Chondrocyte (in vitro differentiated cells): ENCODE measurements around the gene CTNNA2. TPM values are rescaled to one million over a fixed set of nuclear protein-coding genes. Genes with fewer than 3 reads are reported as not detected.

Source experiments
- DNase-seq: peaks from one replicate; pipeline ENCODE4 v3.0.0; 2021; ENCODE audit warnings: mixed read lengths, low spot score
- H3K27ac Mint-ChIP-seq: one replicate; pipeline ENCODE4 v1.8.0; 2021; ENCODE audit warnings: mild to moderate bottlenecking, moderate library complexity, mixed read lengths; ENCODE audit not compliant: unreplicated experiment
- H3K27me3 Mint-ChIP-seq: 2 replicates; pipeline ENCODE4 v1.8.0; 2021; ENCODE audit warnings: low read depth, mixed read lengths
- H3K36me3 Mint-ChIP-seq: 2 replicates; pipeline ENCODE4 v1.8.0; 2021; ENCODE audit warnings: low read depth, mixed read lengths
- H3K4me1 Mint-ChIP-seq: 2 replicates; pipeline ENCODE4 v1.8.0; 2021; ENCODE audit warnings: low read depth, mild to moderate bottlenecking, mixed read lengths
- H3K4me3 Mint-ChIP-seq: one replicate; pipeline ENCODE4 v1.8.0; 2021; ENCODE audit warnings: mild to moderate bottlenecking, moderate library complexity, mixed read lengths; ENCODE audit not compliant: unreplicated experiment
- H3K9me3 Mint-ChIP-seq: 2 replicates; pipeline ENCODE4 v1.8.0; 2021; ENCODE audit warnings: low read depth, mixed read lengths
- total RNA-seq: library from RNA; stranded (reverse); gene quantifications from 3 replicates; pipeline ENCODE4 v1.2.1, GENCODE V29; 2021
- TF ChIP-seq, protein P1 (sequence below): fragments of 200-600 bp; sonication (generic); IDR thresholded peaks from 2 replicates; pipeline ENCODE4 v1.5.0; 2021; ENCODE audit warnings: antibody characterized with exemption, mild to moderate bottlenecking, moderate library complexity

CTNNA2 gene
- total RNA-seq, 1 donor from 2014 or later, result not detected

DNA sequence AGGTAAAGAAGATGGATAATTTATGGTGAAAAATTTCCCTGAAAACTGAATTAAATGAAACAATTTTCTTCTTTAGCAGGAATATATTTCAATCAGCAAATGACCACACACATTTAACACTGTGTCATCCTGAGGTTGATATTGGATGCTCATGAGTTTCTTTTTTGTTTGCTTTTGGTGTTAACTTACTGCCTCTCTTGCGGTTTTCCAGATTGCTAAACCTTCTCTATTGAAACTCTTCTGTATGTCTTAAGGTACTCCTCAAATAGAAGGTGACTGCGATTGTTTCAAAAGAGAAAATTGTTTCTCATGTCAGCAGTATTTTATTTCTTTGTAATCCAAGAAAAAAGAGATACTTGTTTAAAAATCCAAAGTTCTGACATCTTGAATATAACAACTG is 692.6 kb downstream of the CTNNA2 start:
- Mint-ChIP-seq H3K4me3 (no peak overlapping the region), H3K27ac (no peak overlapping the region), H3K9me3 (peaks cover 19% of the 10 kb centered on the region), H3K36me3 (no peaks in the 10 kb centered on the region), H3K4me1 (no peaks in the 10 kb centered on the region), H3K27me3 (no peaks in the 10 kb centered on the region)
- no peak for DNase-seq
- TF ChIP-seq, protein P1, sequence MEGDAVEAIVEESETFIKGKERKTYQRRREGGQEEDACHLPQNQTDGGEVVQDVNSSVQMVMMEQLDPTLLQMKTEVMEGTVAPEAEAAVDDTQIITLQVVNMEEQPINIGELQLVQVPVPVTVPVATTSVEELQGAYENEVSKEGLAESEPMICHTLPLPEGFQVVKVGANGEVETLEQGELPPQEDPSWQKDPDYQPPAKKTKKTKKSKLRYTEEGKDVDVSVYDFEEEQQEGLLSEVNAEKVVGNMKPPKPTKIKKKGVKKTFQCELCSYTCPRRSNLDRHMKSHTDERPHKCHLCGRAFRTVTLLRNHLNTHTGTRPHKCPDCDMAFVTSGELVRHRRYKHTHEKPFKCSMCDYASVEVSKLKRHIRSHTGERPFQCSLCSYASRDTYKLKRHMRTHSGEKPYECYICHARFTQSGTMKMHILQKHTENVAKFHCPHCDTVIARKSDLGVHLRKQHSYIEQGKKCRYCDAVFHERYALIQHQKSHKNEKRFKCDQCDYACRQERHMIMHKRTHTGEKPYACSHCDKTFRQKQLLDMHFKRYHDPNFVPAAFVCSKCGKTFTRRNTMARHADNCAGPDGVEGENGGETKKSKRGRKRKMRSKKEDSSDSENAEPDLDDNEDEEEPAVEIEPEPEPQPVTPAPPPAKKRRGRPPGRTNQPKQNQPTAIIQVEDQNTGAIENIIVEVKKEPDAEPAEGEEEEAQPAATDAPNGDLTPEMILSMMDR, result no peak

DNA sequence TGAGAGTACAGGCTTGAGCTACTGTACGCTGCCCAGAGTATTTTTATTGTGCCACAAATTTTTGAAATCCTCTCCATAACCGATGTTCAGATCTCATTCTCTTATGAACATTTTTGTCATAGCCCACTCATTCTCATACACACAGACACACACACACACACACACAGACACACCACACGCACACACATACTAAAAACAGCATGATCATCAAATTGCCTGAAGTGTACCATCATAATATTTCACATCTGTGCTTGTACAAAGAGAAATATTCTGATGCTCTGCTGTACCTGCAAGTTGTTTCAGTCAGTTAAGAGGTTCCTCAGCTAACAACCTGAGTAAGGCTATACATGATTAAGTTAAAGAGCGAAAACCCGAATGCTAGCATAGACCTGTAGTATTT is 696.6 kb downstream of the CTNNA2 start:
- Mint-ChIP-seq H3K9me3 (peaks cover 27% of the 10 kb centered on the region), H3K36me3 (no peaks in the 10 kb centered on the region), H3K27ac (no peak overlapping the region), H3K4me1 (no peaks in the 10 kb centered on the region), H3K4me3 (no peak overlapping the region), H3K27me3 (no peaks in the 10 kb centered on the region)
- DNase-seq, result no peak
- TF ChIP-seq, protein P1, result no peak

DNA sequence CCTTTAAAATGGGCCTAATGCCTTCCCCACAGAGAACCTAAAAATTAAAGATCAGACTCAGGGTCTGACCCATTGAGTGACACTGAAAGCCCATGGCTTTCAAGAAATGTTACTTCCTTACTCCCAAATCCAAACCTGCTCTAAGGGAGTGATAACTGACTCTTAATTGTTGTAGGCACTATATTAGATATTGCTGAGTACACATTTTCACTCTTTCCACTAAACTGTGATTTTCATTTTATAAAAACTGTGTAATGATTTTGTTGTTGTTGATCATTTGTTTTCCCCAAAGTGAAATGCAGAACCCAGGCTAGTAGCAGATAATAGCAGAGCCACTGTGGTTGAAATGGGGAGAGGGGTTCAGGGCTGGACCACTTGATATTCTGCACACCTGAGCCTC is 704.6 kb downstream of the CTNNA2 start:
- no peaks in the 10 kb centered on the region for H3K4me1 Mint-ChIP-seq
- no peak for DNase-seq
- H3K27me3 Mint-ChIP-seq, result no peaks in the 10 kb centered on the region
- H3K4me3 Mint-ChIP-seq, result no peak overlapping the region
- peaks cover 24% of the 10 kb centered on the region for H3K9me3 Mint-ChIP-seq
- no peak overlapping the region for H3K27ac Mint-ChIP-seq
- H3K36me3 Mint-ChIP-seq, result no peaks in the 10 kb centered on the region
- TF ChIP-seq, protein P1, result no peak

DNA sequence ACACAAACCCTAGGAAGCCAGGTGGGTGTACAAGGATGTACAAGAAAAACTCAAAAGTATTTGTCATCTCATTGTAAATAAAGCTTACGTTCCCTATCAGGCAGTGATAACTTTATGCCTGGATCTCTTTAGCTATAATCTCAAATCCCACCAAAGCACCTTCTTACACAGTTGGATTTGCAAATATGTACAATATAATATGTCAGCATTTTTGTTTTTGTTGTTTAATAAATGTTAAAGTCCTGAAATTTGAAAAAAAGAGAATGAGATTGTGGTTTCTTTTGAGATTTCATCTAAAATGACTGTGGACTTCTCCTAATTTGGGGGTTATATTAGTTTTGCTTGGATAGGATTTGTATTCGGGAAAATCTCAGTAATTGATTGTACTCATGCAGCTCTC is 709.8 kb downstream of the CTNNA2 start:
- no peaks in the 10 kb centered on the region for H3K27me3 Mint-ChIP-seq
- TF ChIP-seq, protein P1, result no peak
- no peaks in the 10 kb centered on the region for H3K4me1 Mint-ChIP-seq
- H3K9me3 Mint-ChIP-seq, result no peaks in the 10 kb centered on the region
- no peak overlapping the region for H3K4me3 Mint-ChIP-seq
- H3K27ac Mint-ChIP-seq, result no peak overlapping the region
- no peaks in the 10 kb centered on the region for H3K36me3 Mint-ChIP-seq
- DNase-seq, result no peak

DNA sequence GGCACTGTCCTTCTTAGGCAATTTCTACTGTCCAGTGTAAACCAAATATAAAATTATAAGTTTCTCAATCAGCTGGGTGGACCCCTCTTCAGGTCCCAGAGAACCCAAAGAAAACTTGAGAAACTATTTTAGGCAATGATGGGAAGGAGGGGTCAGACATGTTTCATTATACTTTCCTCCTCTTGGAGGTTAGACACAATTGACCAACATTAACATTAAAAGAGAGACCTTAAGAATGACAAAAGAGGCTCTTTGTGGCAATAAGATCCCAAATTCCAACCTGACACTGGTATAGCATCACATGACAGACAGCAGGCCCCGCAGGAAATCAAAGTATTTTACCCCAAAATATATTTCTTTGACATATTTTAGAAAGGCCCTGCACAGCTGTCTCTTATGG is 718.6 kb downstream of the CTNNA2 start:
- Mint-ChIP-seq H3K4me3 (no peak overlapping the region), H3K9me3 (peaks cover 3% of the 10 kb centered on the region), H3K27ac (no peak overlapping the region), H3K36me3 (no peaks in the 10 kb centered on the region), H3K4me1 (no peaks in the 10 kb centered on the region), H3K27me3 (no peaks in the 10 kb centered on the region)
- TF ChIP-seq, protein P1, result no peak
- no peak for DNase-seq
